ENCODE results near the gene GAST.
A peak's percentile ranks its signal among the peaks of the same experiment; 100 is the strongest.

The GAST gene

DNA sequence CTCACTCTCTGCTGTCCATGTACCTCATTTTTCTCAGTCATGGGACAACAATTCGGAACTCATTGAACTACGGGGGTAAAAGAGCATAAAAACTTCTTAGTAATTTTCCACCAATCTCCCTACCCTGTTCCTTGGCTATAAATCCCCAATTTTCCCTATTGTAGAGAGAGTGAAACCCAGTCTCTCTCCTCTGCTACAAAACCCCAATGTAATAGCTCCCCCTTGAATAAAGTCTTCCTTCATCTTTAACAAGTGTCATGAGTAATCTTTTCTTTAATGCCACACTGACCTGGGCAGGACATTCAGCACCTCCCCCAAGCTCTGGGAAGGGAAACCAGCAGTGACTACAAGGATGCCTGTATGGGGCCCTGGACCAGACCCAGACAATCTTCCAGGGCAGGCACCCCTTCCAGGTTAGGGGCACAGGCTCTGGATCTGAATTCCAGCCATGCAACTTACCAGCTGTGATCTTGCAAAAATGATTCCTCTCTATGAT is 33.7 kb upstream of the GAST start:
- no peak for TF ChIP-seq CTCF (IDR thresholded peaks at IDR 0.05; ENCODE audit: low read depth, low read length)
- H3K4me3 ChIP-seq (ENCODE audit: low read depth, low read length), result no peak overlapping the region
- DNase-seq (ENCODE audit: low read depth, low spot score), result peak; percentile 29
- in situ Hi-C loops (cut with HindIII; ENCODE audit: low sequenced_read_pairs), result no loop called here

GRCh38 chr17:41678907-41679739 is 33.0 kb upstream of the GAST start:
- peak; percentile 15 for TF ChIP-seq CTCF (IDR thresholded peaks at IDR 0.05; ENCODE audit: low read depth, low read length)
- DNase-seq (ENCODE audit: low read depth, low spot score), result peak; percentile 56

GRCh38 chr17:41679740-41680425 is 32.2 kb upstream of the GAST start:
- no peak for TF ChIP-seq CTCF (IDR thresholded peaks at IDR 0.05; ENCODE audit: low read depth, low read length)
- in situ Hi-C loops (cut with HindIII; ENCODE audit: low sequenced_read_pairs), result no loop called here
- no peak overlapping the region for H3K4me3 ChIP-seq (ENCODE audit: low read depth, low read length)
- DNase-seq (ENCODE audit: low read depth, low spot score), result no peak

More at GRCh38 chr17:41678907-41679739, 33.0 kb upstream of the GAST start:
- no peak overlapping the region for H3K4me3 ChIP-seq (ENCODE audit: low read depth, low read length)
- in situ Hi-C loops (cut with HindIII; ENCODE audit: low sequenced_read_pairs), result no loop called here

GRCh38 chr17:41680426-41681040 is 31.6 kb upstream of the GAST start:
- DNase-seq (ENCODE audit: low read depth, low spot score), result no peak
- in situ Hi-C loops (cut with HindIII; ENCODE audit: low sequenced_read_pairs), result no loop called here
- no peak overlapping the region for H3K4me3 ChIP-seq (ENCODE audit: low read depth, low read length)
- no peak for TF ChIP-seq CTCF (IDR thresholded peaks at IDR 0.05; ENCODE audit: low read depth, low read length)

GRCh38 chr17:41681776-41682175 is 30.4 kb upstream of the GAST start:
- no peak overlapping the region for H3K4me3 ChIP-seq (ENCODE audit: low read depth, low read length)
- in situ Hi-C loops (cut with HindIII; ENCODE audit: low sequenced_read_pairs), result no loop called here
- no peak for TF ChIP-seq CTCF (IDR thresholded peaks at IDR 0.05; ENCODE audit: low read depth, low read length)
- no peak for DNase-seq (ENCODE audit: low read depth, low spot score)

DNA sequence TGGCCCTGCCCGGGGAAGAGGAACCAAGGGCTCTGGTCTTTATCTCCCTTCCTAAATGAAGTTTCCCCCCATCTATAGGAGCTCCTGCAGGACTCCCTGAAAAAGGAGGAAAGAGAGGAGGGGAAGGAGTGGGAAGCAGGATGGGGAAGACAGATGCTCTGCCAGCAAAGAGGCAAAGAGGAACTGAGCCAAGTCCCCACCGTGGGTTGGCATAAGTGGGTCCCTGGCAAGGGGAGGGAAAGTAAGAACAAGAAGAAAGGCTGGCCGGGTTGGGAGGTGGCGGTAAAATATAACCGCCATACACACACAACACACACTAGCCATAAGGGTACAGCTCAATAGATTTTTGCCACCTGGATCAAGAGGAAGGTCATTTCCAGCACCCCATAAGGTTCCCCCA is 29.5 kb upstream of the GAST start:
- no peak for DNase-seq (ENCODE audit: low read depth, low spot score)
- no peak overlapping the region for H3K4me3 ChIP-seq (ENCODE audit: low read depth, low read length)
- in situ Hi-C loops (cut with HindIII; ENCODE audit: low sequenced_read_pairs), result no loop called here
- no peak for TF ChIP-seq CTCF (IDR thresholded peaks at IDR 0.05; ENCODE audit: low read depth, low read length)
